Gastrocnemius medialis (tissue), 4 donors: ENCODE results near the gene OR4F15.

ENCODE experiments used
- POLR2A ChIP-seq, 2 donors: fragments of 450-650 bp; IDR thresholded peaks; one replicate each; pipeline ENCODE4 v1.6.1; 2017; ENCODE audit warnings: antibody characterized with exemption in 2 of 2, mild to moderate bottlenecking in 2 of 2, moderate library complexity in 2 of 2
- TF ChIP-seq, protein P1 (sequence below), 5 experiments: fragments of 450-650 bp in 3 of 5; fragments of 200-600 bp in 2 of 5; sonication (generic) in 2 of 5; IDR thresholded peaks in 4 of 5; conservative IDR thresholded peaks in 1 of 5; 1 replicate in 4 of 5; 2 replicates in 1 of 5; pipeline ENCODE4 v1.5.1; 2016 to 2019; ENCODE audit warnings: antibody characterized with exemption in 5 of 5, mild to moderate bottlenecking in 3 of 5, moderate library complexity in 3 of 5

DNA sequence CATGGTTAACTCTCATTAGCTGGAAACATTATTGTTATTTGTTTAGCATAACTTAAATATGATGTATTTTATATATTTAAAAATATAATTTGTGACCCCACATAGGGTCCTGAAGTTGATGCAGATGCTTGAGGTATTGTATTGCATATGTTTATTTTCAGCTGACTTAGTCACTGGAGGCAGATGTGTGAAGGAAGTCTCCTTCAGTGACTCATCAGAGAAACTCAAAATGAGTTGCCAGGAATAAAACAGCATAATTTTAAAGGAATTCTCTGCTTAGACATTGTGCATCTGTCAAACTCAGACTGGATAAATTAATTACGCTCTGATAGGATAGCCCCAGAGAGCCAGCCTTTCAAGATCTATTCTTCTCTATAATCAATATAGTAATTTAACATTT, 16.5 kb upstream of the OR4F15 start:
- no peak for TF ChIP-seq POLR2A (IDR thresholded peaks at IDR 0.05)
- TF ChIP-seq, protein P1, sequence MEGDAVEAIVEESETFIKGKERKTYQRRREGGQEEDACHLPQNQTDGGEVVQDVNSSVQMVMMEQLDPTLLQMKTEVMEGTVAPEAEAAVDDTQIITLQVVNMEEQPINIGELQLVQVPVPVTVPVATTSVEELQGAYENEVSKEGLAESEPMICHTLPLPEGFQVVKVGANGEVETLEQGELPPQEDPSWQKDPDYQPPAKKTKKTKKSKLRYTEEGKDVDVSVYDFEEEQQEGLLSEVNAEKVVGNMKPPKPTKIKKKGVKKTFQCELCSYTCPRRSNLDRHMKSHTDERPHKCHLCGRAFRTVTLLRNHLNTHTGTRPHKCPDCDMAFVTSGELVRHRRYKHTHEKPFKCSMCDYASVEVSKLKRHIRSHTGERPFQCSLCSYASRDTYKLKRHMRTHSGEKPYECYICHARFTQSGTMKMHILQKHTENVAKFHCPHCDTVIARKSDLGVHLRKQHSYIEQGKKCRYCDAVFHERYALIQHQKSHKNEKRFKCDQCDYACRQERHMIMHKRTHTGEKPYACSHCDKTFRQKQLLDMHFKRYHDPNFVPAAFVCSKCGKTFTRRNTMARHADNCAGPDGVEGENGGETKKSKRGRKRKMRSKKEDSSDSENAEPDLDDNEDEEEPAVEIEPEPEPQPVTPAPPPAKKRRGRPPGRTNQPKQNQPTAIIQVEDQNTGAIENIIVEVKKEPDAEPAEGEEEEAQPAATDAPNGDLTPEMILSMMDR (IDR thresholded peaks at IDR 0.05 in 4 of 5, conservative IDR thresholded peaks at IDR 0.05 in 1 of 5): no peak
